CD4-positive, alpha-beta T cell treated with Interleukin-6 at 100 ng/mL for 8 hours (primary cell): Measurements from ENCODE around the gene TRIM29.

Experiments
- DNase-seq: peaks from one replicate; pipeline ENCODE4 v3.0.0-alpha.2; 2020; ENCODE audit warnings: mixed read lengths, low spot score

Gene TRIM29

GRCh38 chr11:120122924-120123683 is 14.8 kb downstream of the TRIM29 start:
- DNase-seq = no peak

GRCh38 chr11:120121914-120122473 is 15.9 kb downstream of the TRIM29 start:
- DNase-seq = no peak

GRCh38 chr11:120121336-120121735 is 16.6 kb downstream of the TRIM29 start:
- no peak for DNase-seq

GRCh38 chr11:120120805-120121335 is 17.0 kb downstream of the TRIM29 start:
- no peak for DNase-seq

GRCh38 chr11:120119121-120119520 is 18.8 kb downstream of the TRIM29 start:
- no peak for DNase-seq

- no peak for DNase-seq
These were observed 19.9 kb downstream of the TRIM29 start for GRCh38 chr11:120117991-120118390.

GRCh38 chr11:120116966-120117365 is 20.9 kb downstream of the TRIM29 start:
- no peak for DNase-seq

GRCh38 chr11:120115272-120116000 is 22.5 kb downstream of the TRIM29 start:
- no peak for DNase-seq

GRCh38 chr11:120112174-120112796 is 25.6 kb downstream of the TRIM29 start:
- DNase-seq = no peak

GRCh38 chr11:120109531-120109930 is 28.4 kb downstream of the TRIM29 start:
- no peak for DNase-seq

- no peak for DNase-seq
These were observed 29.1 kb downstream of the TRIM29 start for GRCh38 chr11:120108785-120109168.

- DNase-seq = peak; percentile 41
These were observed 29.6 kb downstream of the TRIM29 start for GRCh38 chr11:120108154-120108784.

GRCh38 chr11:120107692-120108091 is 30.2 kb downstream of the TRIM29 start:
- no peak for DNase-seq

- no peak for DNase-seq
These were observed 31.4 kb downstream of the TRIM29 start for GRCh38 chr11:120106354-120107150.

GRCh38 chr11:120105576-120105975 is 32.3 kb downstream of the TRIM29 start:
- no peak for DNase-seq

- no peak for DNase-seq
These were observed 33.8 kb downstream of the TRIM29 start for GRCh38 chr11:120104041-120104565.

- no peak for DNase-seq
These were observed 35.1 kb downstream of the TRIM29 start for GRCh38 chr11:120102864-120103122.

GRCh38 chr11:120102050-120102863 is 35.7 kb downstream of the TRIM29 start:
- DNase-seq = no peak

GRCh38 chr11:120098503-120099020 is 39.4 kb downstream of the TRIM29 start:
- DNase-seq = no peak
